Stomach (tissue), 9 donors: ENCODE measurements around the gene FRMD5. TPM values are rescaled to one million over a fixed set of nuclear protein-coding genes. Genes with fewer than 3 reads are reported as not detected.

ENCODE experiments used
- DNase-seq, 2 donors: peaks; one replicate each; pipeline versions ENCODE4 v3.0.0 to v3.0.0-alpha.2; 2013 to 2019
- H3K27ac ChIP-seq, 5 donors: fragments of 200-600 bp in 4 of 5; sonication (generic) in 4 of 5; one replicate each; pipeline ENCODE4 v1.5.1; 2013 to 2019; ENCODE audit warnings: mild to moderate bottlenecking in 1 of 5, moderate library complexity in 1 of 5
- H3K27me3 ChIP-seq, 3 donors: fragments of 200-600 bp; sonication (generic); one replicate each; pipeline ENCODE4 v1.5.1; 2017 to 2019; ENCODE audit warnings: mixed run types in 1 of 3
- H3K36me3 ChIP-seq, 4 donors: fragments of 200-600 bp; sonication (generic); 1 replicate in 3 of 4; 2 replicates in 1 of 4; pipeline ENCODE4 v1.5.1; 2016 to 2019
- H3K4me1 ChIP-seq, 4 donors: fragments of 200-600 bp; sonication (generic); one replicate each; pipeline ENCODE4 v1.5.1; 2016 to 2019
- H3K4me3 ChIP-seq, 4 donors: fragments of 200-600 bp; sonication (generic) in 3 of 4; one replicate each; pipeline ENCODE4 v1.5.1; 2016 to 2019; ENCODE audit warnings: mild to moderate bottlenecking in 1 of 4
- H3K9me3 ChIP-seq, 4 donors: fragments of 200-600 bp; sonication (generic); one replicate each; pipeline ENCODE4 v1.5.1; 2016 to 2019
- EP300 ChIP-seq: sonication (generic); formaldehyde crosslinking; IDR thresholded peaks from one replicate; pipeline ENCODE4 v1.6.1; 2017; ENCODE audit warnings: antibody characterized with exemption
- POLR2A ChIP-seq, 4 donors: fragments of 450-650 bp; IDR thresholded peaks; one replicate each; pipeline ENCODE4 v1.6.1; 2016; ENCODE audit warnings: antibody characterized with exemption in 4 of 4, control low read depth in 2 of 4, mild to moderate bottlenecking in 1 of 4, moderate library complexity in 1 of 4
- POLR2AphosphoS5 ChIP-seq, 3 donors: sonication (generic); formaldehyde crosslinking; IDR thresholded peaks; one replicate each; pipeline ENCODE4 v1.6.1; 2016; ENCODE audit warnings: antibody characterized with exemption in 3 of 3
- WGBS, 5 donors: extraction: QIAGEN DNeasy Blood & Tissue Kit in 3 of 5; methylation state at CpG; one replicate each; pipeline versions ENCODE4 v1.1.5 to v1.1.7; 2013 to 2018; 5-methylcytosine and 5-hydroxymethylcytosine counted together
- intact Hi-C: fragments of 100-400 bp; cut with DNase I; formaldehyde crosslinking; loops from one replicate; pipeline ENCODE4 v1.15.1; 2023; ENCODE audit warnings: low total_unique reads
- polyA plus RNA-seq, 3 donors: library from polyadenylated mRNA; stranded (reverse); fragments of 200-250 nt; gene quantifications; one replicate each; pipeline ENCODE4 v1.2.3, GENCODE V29; 2013
- total RNA-seq, 5 donors: library from RNA; depleted of rRNA; stranded (reverse); fragments of >200 nt; gene quantifications; one replicate each; pipeline versions ENCODE4 v1.1.0 to v1.2.3, GENCODE V29; 2014 to 2016
- TF ChIP-seq, protein P1 (sequence below), 7 experiments: fragments of 450-650 bp in 4 of 7; fragments of 200-600 bp in 3 of 7; sonication (generic) in 3 of 7; IDR thresholded peaks; one replicate each; pipeline ENCODE4 v1.5.1; 2016 to 2019; ENCODE audit warnings: antibody characterized with exemption in 7 of 7, control low read depth in 2 of 7, mild to moderate bottlenecking in 1 of 7
- donor health status: healthy with polysubstance abuse.
- donor health status: Bipolar disorder and iron deficiency.
- donor health status: healthy.

FRMD5 gene
- total and polyA plus RNA-seq, 8 donors, result 0.40 to 13.0 (median 2.5) TPM

DNA sequence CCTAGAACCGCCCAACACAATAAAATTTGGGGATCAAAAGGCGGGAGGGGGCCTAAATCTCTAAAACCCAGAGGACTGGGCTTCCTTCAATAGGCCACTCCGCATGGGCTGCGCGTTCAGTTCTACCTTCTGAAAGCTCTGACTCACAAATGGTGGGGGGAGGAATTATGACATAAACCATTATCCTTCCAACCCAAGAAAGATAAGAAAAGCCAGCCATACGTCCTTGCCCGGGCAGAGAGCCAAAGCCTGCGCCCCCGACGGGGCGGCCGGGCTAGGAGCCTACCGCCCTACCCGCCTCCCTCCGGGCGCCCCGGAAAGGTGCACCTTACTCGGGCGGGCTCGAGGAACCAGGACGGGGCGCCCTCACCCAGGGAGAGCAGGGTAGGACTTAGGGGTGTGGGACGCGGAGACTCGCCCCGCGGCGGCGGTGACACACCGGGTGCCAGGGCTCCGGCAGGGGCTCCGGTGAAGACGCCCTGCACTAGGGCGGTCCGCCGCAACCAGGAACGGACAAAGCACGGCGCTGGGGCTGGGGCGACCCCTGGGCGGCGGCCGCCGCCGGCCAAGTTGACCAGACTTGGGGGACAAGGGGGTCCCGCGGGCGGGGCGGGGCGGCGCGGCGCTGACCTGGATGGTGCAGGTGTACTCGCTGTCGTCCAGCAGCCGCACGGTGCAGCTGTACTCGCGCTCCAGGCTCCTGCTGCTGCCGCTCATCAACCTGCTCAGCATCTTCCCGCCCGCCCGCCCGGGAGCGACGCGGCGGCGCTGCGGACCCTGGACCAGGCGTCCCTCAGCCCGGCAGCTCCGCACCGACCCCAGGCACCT lies 534 bp downstream of the FRMD5 start:
- Histone ChIP-seq H3K27me3 (peaks cover 0 to 84% (median 34%) of the 10 kb centered on the region in 3 donors), H3K4me1 (peaks cover 7 to 26% (median 24%) of the 10 kb centered on the region in 4 donors), H3K9me3 (no peaks in the 10 kb centered on the region), H3K4me3 (peak overlapping the region; percentile 58 to 71 (median 62)), H3K27ac (peak overlapping the region; percentile 20 to 85 (median 78)), H3K36me3 (no peaks in the 10 kb centered on the region)
- TF ChIP-seq POLR2A (IDR thresholded peaks at IDR 0.05), result no peak
- TF ChIP-seq POLR2AphosphoS5 (IDR thresholded peaks at IDR 0.05), result no peak
- TF ChIP-seq, protein P1, sequence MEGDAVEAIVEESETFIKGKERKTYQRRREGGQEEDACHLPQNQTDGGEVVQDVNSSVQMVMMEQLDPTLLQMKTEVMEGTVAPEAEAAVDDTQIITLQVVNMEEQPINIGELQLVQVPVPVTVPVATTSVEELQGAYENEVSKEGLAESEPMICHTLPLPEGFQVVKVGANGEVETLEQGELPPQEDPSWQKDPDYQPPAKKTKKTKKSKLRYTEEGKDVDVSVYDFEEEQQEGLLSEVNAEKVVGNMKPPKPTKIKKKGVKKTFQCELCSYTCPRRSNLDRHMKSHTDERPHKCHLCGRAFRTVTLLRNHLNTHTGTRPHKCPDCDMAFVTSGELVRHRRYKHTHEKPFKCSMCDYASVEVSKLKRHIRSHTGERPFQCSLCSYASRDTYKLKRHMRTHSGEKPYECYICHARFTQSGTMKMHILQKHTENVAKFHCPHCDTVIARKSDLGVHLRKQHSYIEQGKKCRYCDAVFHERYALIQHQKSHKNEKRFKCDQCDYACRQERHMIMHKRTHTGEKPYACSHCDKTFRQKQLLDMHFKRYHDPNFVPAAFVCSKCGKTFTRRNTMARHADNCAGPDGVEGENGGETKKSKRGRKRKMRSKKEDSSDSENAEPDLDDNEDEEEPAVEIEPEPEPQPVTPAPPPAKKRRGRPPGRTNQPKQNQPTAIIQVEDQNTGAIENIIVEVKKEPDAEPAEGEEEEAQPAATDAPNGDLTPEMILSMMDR (IDR thresholded peaks at IDR 0.05), result no peak
- TF ChIP-seq EP300, result no peak
- 0 to 6% (median 2%) methylated on average over 24 to 74 of the region's 74 CpGs for WGBS, 5 donors
- DNase-seq, result peak; percentile 45 to 85
- intact Hi-C loops, result no loop called here

DNA sequence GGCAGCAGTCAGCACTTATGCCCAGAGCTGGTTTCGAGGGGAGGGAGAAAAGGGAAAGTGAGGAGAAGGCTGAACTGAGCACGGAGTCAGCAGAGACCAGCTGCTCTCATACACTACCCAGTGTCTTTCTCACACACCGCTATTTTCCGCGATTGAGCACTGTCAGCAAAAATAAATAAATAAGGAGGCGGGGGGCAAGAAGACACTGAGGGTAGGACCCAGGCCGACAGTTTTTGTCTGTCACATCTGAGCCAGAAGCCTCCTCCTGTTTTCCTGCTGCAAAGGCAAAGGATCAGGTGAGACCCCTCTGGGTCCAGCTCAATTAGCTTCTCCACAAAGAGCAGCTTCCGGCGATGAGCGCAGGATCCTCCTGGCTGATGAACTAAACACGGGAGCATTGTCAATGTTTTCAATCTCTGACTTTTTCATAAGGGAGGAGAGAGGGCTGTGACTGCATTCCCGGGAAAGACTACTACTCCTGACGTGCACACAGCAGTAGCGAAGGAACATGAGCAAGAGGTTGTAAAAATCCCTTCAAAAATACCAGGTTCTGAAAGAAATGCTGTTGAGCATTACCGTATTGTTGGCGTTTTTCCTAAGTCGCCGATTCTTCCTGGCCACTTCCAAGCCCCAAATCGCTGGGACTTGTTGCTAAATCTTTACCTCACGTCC lies 1.3 kb downstream of the FRMD5 start:
- H3K27ac ChIP-seq, result peak overlapping the region; percentile 20 to 85 (median 78)
- H3K9me3 ChIP-seq, result no peaks in the 10 kb centered on the region
- intact Hi-C loops, result no loop called here
- H3K4me3 ChIP-seq, result peak overlapping the region; percentile 58 to 71 (median 62)
- H3K36me3 ChIP-seq, result no peaks in the 10 kb centered on the region
- peak in 1 of 2 donors; percentile 32 for DNase-seq
- 9 to 12% (median 11%) methylated on average over 20 of the region's 20 CpGs for WGBS, 5 donors
- H3K4me1 ChIP-seq, result peaks cover 7 to 26% (median 24%) of the 10 kb centered on the region in 4 donors
- peaks cover 0 to 87% (median 34%) of the 10 kb centered on the region in 3 donors for H3K27me3 ChIP-seq
- TF ChIP-seq POLR2A (IDR thresholded peaks at IDR 0.05) (no peak), EP300 (no peak), POLR2AphosphoS5 (IDR thresholded peaks at IDR 0.05) (no peak)
- TF ChIP-seq, protein P1 (IDR thresholded peaks at IDR 0.05), result no peak

DNA sequence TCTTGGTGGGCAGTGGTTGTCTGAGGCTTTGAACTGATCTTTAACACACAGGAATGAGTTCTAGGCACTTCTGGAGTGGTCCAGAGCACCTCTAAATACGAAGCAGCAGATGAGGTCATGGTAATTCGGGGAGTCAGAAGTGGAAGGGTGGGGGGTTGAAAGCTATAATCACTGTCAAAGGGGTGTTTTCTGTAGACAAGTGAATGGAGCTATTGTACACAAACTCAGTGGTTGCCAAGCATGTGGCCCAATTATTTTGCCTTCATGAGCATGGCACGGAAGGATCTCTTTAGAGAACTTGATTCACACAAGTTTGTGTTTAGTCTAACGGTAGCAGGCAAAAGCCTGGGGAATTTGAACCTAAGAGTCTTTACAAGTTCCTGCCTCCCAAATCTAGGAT lies 6.3 kb downstream of the FRMD5 start:
- H3K27ac ChIP-seq, result no peak overlapping the region
- no peak overlapping the region for H3K4me3 ChIP-seq
- peaks cover 0 to 45% (median 11%) of the 10 kb centered on the region in 3 donors for H3K27me3 ChIP-seq
- 86 to 91% (median 89%) methylated on average over 4 of the region's 4 CpGs for WGBS, 5 donors
- no peaks in the 10 kb centered on the region for H3K9me3 ChIP-seq
- H3K36me3 ChIP-seq, result no peaks in the 10 kb centered on the region
- DNase-seq, result peak in 1 of 2 donors; percentile 53
- peaks cover 0 to 5% (median 4%) of the 10 kb centered on the region in 4 donors for H3K4me1 ChIP-seq
- no peak for TF ChIP-seq POLR2AphosphoS5 (IDR thresholded peaks at IDR 0.05)
- intact Hi-C loops, result no loop called here

DNA sequence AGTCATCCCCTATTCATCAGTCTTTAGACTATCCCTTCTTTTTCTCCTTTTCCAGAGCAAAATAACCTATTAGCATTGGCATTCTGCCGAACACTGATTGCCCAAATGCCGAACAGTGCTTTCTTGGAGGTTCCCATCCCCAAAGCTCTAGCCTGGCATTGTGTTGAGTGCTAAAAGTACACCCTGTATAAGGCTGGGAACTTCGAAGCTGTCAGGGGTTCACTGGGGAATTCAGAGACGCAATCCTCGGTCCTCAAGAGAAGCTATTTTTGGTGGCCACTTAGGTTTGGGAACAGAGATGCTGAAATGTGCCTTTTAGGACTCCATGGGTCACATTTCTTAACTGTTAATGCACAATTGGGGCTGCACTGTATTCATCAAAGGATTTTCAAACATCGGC lies 8.4 kb downstream of the FRMD5 start:
- DNase-seq, result no peak
- H3K9me3 ChIP-seq, result no peaks in the 10 kb centered on the region
- H3K4me1 ChIP-seq, result no peaks in the 10 kb centered on the region
- 83 to 94% (median 89%) methylated on average over 6 of the region's 6 CpGs for WGBS, 5 donors
- H3K4me3 ChIP-seq, result no peak overlapping the region
- H3K36me3 ChIP-seq, result no peaks in the 10 kb centered on the region
- intact Hi-C loops, result no loop called here
- H3K27me3 ChIP-seq, result peaks cover 0 to 24% (median 5%) of the 10 kb centered on the region in 3 donors
- H3K27ac ChIP-seq, result no peak overlapping the region
- TF ChIP-seq POLR2A (IDR thresholded peaks at IDR 0.05) (no peak), EP300 (no peak), POLR2AphosphoS5 (IDR thresholded peaks at IDR 0.05) (no peak)
- TF ChIP-seq, protein P1 (IDR thresholded peaks at IDR 0.05), result no peak
